GM23248 (cell line): ENCODE measurements around the gene AKNA.

Source experiments
- EZH2 ChIP-seq: fragments of 200-600 bp; sonication (generic); IDR thresholded peaks from 2 replicates; pipeline ENCODE4 v1.6.1; 2018; ENCODE audit warnings: antibody characterized with exemption, mild to moderate bottlenecking; ENCODE audit not compliant: insufficient read depth, poor library complexity, severe bottlenecking
- EZH2phosphoT487 ChIP-seq: fragments of 200-600 bp; sonication (generic); IDR thresholded peaks from 2 replicates; pipeline ENCODE4 v1.6.1; 2018; ENCODE audit warnings: antibody characterized with exemption, moderate library complexity, mild to moderate bottlenecking, low read depth; ENCODE audit not compliant: insufficient read depth

GRCh38 chr9:114388357-114388682, 538 bp upstream of the AKNA start:
- TF ChIP-seq EZH2 = no peak
- TF ChIP-seq EZH2phosphoT487 = no peak
